GM10248 (cell line): ENCODE measurements around the gene TMEM145.

Experiments
- CTCF ChIA-PET: fragments of 300-600 bp; sonication (Branson Sonifier 250); formaldehyde crosslinking; extraction: SDS; loops from one replicate; lab custom pipeline; 2021; ENCODE audit warnings: antibody characterized with exemption; lab: Yijun Ruan, JAX
- POLR2A ChIA-PET: fragments of 350-650 bp; sonication (Branson Sonifier 250); formaldehyde crosslinking; extraction: SDS; loops from one replicate; lab custom pipeline; 2020; ENCODE audit warnings: antibody characterized with exemption; lab: Yijun Ruan, JAX
- DNase-seq: peaks from one replicate; pipeline ENCODE4 v3.0.0; 2012; ENCODE audit errors: extremely low spot score
- TF ChIP-seq, protein P1 (sequence below): IDR thresholded peaks from 2 replicates; pipeline ENCODE4 v1.5.1; 2012; ENCODE audit warnings: mild to moderate bottlenecking, low read depth; ENCODE audit errors: extremely low read depth, missing control alignments, control extremely low read depth

The TMEM145 gene

DNA sequence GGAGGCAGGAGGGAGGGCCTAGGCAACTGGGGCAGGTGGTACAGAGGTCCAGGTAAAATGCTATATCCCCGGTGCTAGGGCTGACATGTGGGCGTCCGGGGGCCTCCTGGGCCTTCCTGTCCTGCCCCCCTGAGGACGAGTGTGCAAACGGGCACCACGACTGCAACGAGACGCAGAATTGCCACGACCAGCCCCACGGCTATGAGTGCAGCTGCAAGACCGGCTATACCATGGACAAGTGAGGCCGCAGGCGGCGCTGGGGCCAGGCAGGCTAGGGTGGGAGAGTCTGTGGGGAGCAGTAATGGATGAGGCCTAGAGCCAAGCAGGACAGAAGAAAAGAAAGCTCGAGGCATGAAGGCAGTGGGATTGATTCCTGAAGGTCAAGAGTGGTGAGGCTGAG lies 55.7 kb downstream of the TMEM145 start:
- ChIA-PET POLR2A (interaction anchor here (0.7 kb wide), 1 partner anchor 323 kb away, joined by 4 read pairs; no protein-coding TSS in a partner anchor), CTCF (interaction anchor here (1.6 kb wide), 1 partner anchor 32 kb away, joined by 4 read pairs; no protein-coding TSS in a partner anchor)
- no peak for DNase-seq
- TF ChIP-seq, protein P1, sequence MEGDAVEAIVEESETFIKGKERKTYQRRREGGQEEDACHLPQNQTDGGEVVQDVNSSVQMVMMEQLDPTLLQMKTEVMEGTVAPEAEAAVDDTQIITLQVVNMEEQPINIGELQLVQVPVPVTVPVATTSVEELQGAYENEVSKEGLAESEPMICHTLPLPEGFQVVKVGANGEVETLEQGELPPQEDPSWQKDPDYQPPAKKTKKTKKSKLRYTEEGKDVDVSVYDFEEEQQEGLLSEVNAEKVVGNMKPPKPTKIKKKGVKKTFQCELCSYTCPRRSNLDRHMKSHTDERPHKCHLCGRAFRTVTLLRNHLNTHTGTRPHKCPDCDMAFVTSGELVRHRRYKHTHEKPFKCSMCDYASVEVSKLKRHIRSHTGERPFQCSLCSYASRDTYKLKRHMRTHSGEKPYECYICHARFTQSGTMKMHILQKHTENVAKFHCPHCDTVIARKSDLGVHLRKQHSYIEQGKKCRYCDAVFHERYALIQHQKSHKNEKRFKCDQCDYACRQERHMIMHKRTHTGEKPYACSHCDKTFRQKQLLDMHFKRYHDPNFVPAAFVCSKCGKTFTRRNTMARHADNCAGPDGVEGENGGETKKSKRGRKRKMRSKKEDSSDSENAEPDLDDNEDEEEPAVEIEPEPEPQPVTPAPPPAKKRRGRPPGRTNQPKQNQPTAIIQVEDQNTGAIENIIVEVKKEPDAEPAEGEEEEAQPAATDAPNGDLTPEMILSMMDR, result no peak

DNA sequence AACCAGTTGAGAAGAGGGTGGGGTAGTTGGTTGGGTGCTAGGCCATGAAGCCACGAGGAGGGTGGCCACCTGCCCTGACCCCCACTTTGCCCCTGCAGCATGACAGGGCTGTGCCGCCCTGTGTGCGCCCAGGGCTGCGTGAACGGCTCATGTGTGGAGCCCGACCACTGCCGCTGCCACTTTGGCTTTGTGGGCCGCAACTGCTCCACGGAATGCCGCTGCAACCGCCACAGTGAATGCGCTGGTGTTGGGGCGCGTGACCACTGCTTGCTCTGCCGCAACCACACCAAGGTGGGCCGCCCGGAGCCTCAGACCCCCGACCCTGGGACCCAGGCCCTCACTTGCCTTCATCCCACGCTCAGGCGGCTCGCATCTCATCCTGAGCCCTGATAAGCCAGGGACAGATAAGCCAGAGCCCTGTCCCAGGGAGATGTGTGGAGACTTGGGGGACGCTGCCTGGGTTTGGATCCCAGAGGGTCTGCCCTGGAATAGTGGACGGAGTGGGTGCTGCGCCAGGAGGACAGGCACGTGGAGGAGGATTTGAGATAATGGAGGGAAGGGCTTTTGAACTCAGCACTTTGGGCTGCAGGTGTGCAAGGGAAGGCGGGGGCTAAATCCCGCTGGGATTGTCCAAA lies 56.4 kb downstream of the TMEM145 start:
- CTCF ChIA-PET, result interaction anchor here (1.6 kb wide), 1 partner anchor 32 kb away, joined by 4 read pairs; no protein-coding TSS in a partner anchor
- POLR2A ChIA-PET, result no interaction called here
- DNase-seq, result no peak
- TF ChIP-seq, protein P1, result no peak

DNA sequence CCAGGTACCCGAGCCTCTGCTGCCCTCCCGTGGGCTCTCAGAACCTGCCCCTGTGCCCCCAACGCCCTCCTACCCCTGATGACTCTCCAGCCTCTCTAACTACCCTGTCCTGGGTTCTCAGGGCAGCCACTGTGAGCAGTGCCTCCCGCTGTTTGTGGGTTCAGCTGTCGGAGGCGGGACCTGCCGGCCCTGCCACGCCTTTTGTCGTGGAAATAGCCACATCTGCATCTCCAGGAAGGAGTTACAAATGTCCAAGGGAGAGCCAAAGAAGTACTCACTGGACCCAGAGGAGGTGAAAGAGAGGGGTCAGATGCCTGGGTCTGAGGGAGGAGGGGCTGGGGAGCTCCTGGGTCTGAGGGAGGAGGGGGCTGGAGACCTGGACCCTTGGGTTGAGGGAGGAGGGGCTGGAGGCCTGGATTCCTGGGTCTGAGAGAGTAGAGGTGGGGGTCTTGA lies 57.0 kb downstream of the TMEM145 start:
- no peak for DNase-seq
- TF ChIP-seq, protein P1, result no peak
- ChIA-PET CTCF (interaction anchor here (1.4 kb wide), 1 partner anchor 11 kb away, joined by 4 read pairs; no protein-coding TSS in a partner anchor), POLR2A (no interaction called here)

DNA sequence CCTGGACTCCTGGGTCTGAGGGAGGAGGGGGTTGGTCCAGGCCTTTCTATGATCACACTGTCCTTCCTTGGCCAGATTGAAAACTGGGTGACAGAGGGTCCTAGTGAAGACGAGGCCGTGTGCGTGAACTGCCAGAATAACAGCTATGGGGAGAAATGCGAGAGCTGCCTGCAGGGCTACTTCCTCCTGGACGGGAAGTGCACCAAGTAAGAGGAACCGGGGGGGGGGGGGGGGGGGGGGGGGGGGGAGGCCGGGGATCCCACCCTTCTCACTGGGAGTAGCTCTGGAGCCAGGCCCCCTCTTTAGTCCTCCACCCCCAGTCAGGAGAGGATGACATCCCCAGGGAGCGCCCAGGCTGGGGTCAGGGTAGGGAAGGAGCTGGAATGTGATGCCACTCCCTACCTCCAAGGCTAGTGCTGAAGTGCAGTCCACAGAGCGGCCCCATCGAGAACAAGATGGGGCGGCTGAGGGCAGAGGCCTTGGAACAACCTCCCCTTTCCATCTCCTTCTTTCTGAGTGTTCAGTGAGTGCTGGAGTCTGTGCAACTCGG lies 57.6 kb downstream of the TMEM145 start:
- ChIA-PET POLR2A (no interaction called here), CTCF (interaction anchor here (1.2 to 1.4 kb wide), 3 partner anchors 9 to 30 kb away, joined by 3 to 5 read pairs (median 4); no protein-coding TSS in a partner anchor)
- TF ChIP-seq, protein P1, result no peak
- DNase-seq, result no peak
